ENCODE data around the gene GPR55.

Gene GPR55

DNA sequence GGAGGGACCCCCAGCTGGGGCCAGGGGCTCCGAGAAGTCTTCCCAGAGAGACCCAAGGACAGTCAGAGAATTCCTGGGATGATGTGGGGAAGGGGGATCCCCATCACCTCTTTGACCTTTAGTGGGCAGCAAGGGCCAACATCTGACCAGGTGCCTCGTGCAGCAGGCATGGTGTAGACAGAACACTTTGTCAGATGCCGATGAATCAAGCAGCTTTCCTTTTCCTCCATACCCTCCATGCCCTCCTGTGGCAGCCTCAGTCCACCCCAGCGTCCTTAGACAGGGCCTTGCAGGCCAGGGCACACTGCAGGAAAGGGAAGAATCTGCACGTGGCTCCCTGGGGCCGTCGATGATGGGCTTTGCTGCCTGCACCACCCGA, 26.3 kb downstream of the GPR55 start:
- no peak for DNase-seq

DNA sequence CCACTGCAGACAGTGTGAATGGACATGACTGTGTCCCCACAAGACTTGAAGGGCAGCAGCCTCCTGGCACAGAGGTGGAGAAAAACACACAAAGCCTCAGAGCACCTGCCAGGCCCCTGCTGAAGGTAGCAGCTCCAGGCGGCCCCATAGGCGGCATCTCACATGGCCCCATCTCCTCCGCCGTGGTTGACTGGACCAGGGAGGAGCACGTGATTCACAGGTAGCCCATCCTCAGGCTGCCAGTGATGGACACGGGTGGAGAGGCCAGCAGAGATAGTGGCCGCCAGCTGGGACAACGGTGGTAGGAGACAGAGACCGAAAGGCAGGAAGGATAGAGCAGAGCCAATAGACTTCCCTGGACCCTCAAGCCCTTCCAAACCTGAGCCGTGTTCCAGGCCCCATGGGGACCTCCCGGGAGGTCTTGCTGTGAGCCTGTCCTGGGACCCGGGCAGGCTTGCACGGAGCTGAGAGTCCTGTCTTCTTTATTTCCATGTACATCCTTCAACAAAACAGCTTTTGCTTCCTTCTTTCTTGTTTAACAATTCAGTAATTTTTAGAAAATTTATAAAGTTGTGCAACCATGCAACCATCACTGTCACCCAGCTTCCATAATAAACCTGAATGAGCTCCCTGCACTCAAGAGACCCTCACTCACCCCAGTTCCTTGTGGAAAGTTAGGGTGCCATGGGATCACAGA, 26.9 kb downstream of the GPR55 start:
- no peak for DNase-seq

DNA sequence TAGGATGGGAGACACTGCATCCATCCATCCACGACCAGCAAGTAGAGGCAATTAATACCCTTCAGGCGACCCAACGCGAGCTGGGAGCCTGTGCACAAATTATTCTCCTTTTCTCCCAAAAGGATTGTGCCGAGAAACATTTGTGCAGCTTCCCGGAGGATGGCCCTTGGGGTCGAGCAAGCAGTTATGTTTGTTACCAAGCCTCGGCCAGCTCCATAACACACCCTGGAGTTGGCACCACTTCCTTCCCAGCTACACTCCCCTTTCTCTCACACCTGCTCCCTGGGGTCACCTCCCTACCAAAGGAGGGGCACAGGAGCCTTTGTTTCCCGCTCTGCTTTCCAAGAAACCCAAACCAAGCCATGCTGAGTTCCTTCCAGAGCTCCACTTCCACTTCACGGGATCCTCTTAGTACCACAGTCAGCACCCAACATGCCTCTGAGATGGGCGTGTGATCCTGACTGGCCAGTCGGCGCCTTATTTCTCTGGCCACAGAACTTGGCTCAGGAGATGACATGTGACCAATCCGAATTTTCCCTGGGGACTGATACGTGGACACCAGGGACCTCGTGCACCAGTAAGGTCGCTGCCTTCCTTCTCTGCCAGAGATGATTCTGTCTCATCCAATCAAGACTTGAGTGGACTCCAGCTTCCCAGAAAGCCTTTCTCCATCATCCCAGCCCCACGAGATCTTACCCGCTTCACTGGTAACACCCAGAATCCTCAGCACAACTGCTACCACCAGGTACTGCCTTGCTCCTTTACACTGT, 28.5 kb downstream of the GPR55 start:
- no peak for DNase-seq

DNA sequence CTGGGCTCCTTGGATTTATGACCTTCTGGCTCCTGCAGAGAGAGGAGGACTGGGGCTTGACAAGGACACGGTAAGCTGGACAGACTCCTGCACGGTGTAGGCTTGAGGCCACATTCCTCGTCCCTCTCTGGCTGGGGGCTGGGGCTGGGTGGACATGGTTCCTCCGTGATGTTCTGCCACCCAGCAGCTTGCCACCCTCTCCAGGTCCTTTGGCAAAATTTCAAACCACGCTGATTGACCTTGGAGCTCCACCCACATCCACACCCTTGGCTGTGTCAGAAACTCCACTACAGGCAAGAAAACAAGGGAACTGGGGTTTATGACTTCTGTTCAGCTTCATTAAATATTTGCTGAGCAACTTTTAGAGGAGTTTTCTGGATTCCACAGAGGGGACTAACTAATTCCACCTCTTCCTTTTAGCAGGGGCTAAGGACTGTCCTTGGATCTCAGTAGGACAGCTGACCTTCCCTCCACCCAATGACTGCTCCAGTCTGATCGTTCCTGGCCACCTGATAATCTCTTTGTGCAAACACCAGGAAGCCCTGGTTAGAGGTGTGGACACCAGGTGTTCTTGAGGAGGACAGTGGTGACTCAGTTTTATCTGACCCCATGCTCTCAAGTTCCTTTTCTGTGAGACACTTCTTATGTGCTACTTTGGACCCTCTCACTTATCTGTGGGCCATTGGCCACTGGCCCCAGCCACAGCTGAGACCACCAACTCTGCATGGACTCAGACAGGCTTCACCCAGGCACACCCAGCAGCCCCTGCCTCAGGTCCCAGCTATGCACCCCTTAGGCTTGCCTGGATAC, 29.3 kb downstream of the GPR55 start:
- peak; percentile 91 for DNase-seq

DNA sequence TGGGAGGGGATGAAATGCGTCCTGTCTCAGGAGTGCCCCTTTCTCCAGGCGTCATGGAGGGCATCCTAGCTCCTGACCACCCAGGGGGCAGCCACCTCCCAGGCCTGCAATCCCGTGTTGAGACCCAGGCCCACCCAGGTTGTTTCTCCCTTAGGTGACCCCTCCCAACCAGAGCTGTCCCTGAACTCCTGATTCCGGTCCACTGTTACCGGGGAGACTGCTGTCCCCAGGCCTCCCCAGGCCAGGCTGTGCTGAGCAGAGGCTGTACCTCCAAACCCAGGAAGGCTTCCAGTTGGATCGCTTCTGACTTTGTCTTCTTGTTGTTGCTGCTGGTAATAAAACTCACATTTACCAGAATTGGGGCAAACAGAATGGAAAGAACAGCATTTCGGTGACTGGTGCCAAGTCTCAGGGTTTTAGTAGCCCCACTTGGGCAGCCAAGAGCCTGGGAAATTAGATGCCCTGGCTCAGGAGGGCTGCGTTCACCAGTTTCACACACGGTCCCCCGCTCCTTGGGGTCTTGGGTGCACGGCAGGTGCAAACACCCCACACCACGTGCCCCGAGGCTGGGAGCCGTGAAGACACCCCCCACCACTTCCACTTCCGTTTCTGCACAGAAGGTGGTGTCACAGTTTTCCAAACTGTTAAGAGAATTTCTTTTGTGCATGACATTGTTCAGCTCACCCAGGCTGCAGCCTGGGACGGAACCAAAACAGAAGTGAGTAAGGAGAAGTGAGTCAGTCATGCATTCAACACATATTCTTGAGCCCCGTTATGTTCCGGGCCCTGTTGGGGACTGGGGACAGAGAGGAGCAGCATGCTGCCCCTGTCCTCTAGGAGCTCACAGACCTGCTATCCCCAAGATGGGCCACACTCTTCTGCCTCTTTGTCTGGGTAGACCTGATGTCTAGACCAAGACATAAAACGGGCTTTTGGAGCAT, 30.9 kb downstream of the GPR55 start:
- DNase-seq = peak; percentile 77

DNA sequence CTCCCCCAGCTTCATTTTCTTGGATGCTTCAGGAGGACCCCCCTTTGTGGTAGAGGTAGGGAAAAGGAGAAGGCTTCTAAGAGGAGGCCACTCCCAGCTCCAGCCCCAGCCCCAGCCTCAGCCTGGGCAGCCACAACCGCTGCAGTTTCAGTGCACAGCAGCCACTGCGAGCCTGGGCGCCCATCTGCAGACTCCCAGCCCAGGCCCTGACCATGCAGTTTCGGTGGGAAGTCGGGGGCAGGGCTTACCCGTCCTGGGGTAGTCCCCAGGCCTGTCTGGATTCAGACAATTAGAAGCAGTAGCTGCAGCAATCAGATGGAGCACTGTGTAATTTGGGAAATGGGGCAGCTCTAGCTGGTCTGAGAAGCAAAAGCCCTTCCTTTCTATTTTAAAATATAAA, 31.7 kb downstream of the GPR55 start:
- peak; percentile 91 for DNase-seq

DNA sequence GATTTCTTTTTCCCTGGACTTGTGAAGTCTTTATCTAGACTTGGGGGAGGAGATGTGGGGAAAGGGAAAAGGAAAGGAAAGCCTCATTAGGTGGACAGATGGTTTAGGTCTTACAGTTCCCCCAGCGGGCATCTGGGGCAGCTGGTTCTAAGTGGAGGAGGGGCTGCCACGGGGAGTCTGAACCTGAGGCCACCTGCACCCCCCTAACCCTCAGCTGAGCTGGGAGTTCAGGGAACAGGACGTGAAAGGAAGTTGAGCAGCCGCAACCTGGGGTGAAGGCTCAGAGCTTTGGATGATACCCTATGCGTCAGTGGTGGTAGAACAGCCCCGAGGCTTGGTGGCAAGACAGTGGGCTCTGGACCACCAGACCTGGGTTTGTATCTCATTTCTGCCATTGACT, 33.5 kb downstream of the GPR55 start:
- DNase-seq = peak; percentile 81

DNA sequence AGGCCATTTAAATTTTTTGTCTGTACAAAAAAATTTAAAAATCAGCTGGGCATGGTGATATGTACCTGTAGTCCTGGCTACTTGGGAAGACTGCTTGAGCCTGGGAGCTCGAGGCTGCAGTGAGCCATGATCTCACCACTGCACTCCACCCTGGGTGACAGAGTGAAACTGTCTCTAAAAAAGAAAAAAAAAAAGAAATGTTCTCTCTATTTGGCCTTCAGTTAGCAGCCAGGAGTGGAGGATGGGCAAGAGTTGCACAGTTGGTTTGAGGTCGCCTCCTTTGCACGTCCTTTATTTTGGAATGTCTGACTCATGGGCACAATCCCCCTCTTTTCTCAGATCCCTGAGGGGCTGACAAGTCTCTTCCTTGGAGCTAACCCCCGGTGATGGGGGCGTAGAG, 34.0 kb downstream of the GPR55 start:
- DNase-seq = peak; percentile 59

DNA sequence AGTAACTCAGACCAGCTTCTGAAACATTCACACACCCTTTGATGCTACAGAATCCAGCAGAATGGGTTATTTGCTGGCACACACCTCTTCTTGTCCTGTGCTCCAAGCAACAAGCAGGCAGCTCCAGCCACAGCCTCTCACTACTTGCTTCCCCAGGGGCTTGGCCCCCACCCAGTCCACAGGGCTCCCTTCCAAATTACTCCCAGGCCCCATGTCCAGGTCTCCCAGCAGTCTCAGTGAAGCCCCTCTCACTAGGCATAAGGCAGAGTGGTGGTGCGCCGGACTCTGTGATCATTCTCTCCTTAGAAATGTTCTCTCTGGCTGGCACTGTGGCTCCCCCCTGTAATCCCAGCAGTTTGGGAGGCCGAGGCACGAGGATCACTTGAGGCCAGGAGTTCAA, 34.4 kb downstream of the GPR55 start:
- DNase-seq = no peak

DNA sequence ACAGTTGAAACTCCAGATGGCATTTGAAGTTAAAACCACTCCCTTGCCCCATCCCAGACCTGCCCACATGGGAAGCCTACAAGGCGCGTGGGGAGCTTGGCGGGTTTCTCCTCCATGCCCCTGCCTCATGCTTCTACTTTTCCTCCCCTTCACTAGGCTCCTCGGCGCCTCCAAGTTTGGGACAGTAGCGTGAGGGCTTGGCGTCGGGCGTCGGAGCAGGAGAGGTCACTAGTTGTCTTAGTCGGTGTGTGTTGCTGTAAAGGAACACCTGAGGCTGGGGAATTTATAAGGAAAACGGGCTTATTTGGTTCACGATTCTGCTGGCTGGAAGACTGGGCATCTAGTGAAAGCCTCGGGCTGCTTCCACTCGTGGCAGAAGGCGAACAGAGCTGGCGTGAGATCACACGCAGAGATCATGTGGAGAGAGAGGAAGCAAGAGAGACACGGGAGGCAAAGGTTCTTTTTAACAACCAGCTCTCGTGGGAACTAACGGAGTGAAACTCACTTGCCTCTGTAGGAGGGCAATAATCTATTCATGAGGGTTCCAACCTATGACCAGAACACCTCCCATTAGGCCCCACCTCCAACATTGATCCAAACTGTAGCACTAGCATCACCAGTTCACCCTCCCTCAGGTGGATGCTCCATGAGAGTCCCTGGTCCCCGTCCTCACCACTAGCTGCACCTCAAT, 35.0 kb downstream of the GPR55 start:
- no peak for DNase-seq

DNA sequence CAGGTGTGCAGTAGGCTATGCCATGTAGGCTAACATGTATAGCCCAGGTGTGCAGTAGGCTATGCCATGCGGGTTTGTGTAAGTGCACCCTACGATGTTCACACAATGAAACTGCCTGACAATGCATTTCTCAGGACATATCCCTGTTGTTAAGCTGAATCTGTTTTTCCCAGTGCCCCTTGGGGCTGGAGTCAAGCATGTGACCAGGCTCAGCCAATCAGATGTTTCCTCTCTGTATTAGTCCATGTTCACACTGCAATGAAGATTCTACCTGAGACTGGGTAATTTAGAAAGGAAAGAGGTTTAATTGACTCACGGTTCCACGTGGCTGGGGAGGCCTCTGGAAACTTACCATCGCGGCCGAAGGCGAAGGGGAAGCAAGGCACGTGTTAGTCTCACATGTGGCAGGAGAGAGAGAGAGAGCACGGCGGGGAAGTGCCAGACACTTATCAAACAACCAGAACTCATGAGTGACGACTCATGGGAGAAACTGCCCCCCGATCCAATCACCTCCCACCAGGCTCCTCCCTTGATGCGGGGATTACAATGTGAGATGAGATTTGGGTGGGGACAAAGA, 36.1 kb downstream of the GPR55 start:
- DNase-seq = peak; percentile 43

DNA sequence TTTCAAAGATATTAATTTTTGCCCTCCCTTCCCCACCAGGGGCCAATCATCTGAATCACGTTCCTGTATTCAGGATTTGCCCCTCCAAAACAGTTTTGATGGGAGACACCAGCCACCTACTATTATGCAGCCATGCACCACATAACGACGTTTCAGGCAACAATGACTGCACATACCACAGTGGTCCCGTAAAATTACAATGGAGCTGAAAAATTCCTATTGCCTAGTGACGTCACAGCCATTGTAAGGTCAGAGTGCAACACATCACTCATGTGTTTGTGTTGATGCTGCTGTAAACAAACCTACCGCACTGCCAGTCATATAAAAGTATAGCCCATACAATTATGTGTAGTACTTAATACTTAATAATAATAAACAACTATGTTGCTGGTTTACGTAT, 37.7 kb downstream of the GPR55 start:
- DNase-seq = no peak

DNA sequence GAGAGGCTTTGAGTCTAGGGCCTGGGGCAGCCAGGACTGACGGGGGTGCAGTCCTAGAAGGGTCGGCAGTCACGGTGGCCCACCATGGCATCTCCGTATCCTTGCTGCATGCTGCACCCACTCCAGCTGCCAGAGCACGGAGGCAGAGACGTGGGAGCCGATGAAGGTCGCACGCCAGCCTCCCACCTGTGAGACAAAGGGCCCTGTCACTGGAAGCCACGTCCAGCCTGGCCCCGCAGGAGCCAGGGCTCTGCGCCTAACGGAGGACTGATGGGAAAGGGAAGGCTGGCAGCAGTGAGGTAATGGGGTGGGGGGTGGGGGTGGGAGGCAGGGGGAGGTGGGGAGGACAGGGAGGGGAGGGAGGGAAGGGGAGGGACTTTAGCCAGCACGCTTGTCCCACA, 38.4 kb downstream of the GPR55 start:
- DNase-seq = no peak

DNA sequence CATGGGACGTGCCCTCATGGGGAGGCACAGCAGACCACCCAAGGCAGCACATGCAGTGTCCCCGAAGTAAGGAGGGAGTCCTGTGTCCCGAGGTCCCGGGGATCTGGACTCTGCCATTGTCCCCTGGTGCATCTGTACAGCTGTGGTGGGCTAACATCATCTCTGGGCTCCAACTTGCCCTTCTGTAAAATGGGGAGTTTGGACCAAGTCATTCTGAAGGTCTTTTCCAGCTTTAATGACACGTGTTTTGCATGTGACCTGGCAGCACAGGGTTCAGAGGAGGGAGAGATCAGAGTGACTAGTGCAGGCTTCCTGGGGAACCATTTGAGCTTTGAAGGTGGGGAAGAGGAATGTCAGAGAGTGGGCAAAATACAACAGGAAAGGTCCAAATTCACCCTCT, 38.8 kb downstream of the GPR55 start:
- no peak for DNase-seq

DNA sequence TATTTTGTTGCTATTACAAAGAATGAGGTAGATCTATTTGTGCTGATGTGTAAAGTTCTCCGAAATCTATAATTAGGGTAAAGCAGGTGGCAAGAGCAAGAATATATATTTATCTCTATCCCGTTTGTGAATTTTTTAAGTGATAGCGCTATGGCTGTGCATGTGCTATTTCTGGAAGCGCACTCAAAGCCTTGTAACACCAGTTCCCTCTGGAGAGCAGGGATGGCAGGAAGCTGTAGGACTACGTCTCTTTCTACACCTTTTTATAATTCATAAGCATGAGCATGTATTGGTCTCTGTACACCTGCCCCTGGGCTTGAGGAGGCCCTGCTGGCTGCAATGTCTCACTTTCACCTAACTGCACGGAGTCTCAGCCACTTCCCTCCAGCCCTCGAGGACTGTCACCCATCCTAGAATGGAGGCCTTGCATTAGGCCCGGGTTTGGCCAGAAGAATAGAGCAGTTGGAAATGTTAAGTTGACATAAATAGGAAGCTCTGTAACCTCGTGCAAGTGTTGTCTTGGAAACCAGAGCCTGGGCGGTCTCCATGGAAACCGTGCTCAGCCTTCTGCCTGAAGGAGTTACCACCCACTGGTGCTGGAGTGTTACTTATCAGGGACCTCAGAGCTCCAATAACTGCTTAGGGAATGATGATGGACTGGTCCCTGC, 39.4 kb downstream of the GPR55 start:
- DNase-seq = peak; percentile 58

DNA sequence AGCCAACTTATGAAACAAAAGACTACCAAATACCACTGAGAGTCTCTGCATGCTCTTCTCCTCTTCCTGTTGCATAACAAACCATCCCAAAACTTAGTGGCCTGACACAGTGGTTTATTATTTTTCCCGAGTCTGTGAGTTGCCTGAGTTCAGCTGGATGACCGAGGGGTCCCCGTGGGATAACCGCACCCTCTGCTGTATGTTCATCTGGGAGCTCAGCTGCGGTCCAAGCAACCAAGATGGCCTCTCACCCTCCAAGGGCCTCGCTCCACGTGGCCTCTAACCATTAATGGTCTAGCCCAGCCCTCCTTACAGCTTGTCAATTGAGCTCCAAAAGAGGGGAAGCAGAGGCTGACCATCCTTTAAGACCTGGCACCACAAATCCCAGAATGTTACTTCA, 43.2 kb downstream of the GPR55 start:
- no peak for DNase-seq

DNA sequence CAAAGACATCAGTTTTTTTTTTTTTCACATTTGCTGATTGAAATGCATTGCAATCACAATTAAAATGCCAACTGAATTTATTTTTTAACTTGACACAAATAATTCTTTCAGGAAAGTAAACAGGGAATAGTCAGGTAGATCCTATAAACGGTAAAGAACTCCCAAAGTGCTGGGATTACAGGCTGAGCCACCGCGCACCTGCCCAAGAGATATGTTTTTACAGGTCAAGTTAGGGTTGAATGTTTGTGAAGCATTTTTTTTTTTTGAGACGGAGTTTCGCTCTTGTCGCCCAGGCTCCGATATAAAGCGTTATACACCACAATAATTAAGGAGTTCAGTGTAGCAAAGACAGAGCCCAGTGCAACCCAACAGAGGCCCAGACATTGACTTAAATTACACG, 45.2 kb downstream of the GPR55 start:
- DNase-seq = no peak

DNA sequence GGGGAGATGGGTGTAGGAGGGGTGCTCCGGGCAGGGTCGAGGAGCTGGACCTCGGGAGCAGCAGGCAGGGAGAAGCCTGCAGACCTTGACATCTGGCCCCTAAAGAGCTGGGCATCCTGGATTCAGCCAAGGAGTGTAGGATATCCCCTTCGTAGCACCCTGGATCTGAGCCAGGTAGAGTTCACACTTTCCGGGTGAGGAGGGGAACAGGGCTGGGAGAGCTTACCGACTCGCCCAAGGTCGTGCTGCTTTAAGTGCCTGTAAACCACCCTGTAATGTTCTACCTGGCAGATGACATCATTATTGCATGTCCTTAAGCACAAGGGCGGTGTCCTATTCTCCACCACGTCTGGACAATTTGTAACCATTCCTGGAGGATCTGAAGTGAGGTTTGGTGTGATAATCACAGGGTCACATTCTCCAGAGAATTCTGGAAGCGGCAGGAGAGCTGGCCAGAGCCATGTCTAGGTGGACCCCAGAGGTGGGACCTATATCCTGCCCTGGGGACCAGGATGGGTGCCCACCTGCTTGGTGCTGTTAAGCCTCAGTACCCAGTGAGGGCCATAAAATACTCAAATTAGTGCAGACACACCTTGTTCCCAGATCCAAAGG, 45.7 kb downstream of the GPR55 start:
- no peak for DNase-seq

DNA sequence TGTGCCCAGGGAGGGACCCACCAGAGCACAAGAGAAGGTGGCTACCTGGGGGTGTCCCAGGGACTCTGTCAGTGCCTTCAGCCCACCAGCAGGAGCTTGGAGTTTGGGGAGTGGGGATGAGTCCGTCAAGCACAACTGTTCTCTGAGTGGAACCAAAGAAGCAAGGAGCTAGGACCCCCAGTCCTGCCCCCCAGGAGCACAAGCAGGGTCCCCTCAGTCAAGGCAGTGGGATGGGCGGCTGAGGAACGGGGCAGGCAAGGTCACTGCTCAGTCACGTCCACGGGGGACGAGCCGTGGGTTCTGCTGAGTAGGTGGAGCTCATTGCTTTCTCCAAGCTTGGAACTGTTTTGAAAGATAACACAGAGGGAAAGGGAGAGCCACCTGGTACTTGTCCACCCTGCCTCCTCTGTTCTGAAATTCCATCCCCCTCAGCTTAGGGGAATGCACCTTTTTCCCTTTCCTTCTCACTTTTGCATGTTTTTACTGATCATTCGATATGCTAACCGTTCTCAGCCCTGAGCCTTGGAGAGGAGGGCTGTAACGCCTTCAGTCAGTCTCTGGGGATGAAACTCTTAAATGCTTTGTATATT, 46.3 kb downstream of the GPR55 start:
- DNase-seq = no peak

Measured in RPMI8226 (cell line).